Endothelial cell of umbilical vein (primary cell): ENCODE measurements around the gene C10orf67. TPM values are rescaled to one million over a fixed set of nuclear protein-coding genes. Genes with fewer than 3 reads are reported as not detected.

Source experiments
- BruUV-seq: library from RNA; stranded (reverse); fragments of 400-500 nt; replicated peaks from 2 replicates; lab custom pipeline; 2021; lab: Mats Ljungman, UMichigan
- CTCF ChIA-PET: fragments of 300-600, 350-600 bp; sonication (Branson Sonifier 250); formaldehyde crosslinking; loops from one replicate; lab custom pipeline; 2021; ENCODE audit warnings: antibody characterized with exemption, inconsistent platforms; lab: Charles Lee
- POLR2A ChIA-PET: fragments of 300-600, 350-600 bp; sonication (Branson Sonifier 250); formaldehyde crosslinking; loops from one replicate; lab custom pipeline; 2021; ENCODE audit warnings: antibody characterized with exemption, inconsistent platforms; lab: Charles Lee
- DNase-seq: peaks from one replicate; pipeline ENCODE4 v3.0.0-alpha.2; 2011; ENCODE audit warnings: low read depth, low spot score
- FAIRE-seq: peaks from 2 replicates; lab custom pipeline; 2011; peaks lifted over from hg19 to GRCh38; lab: Jason Lieb, UNC
- H2AFZ ChIP-seq: 2 replicates; pipeline ENCODE4 v1.6.0; 2012; ENCODE audit warnings: low read depth, low read length, control low read depth, inconsistent platforms
- H3K27ac ChIP-seq: 2 replicates; pipeline ENCODE4 v1.5.1; 2011; ENCODE audit warnings: low read depth, mild to moderate bottlenecking, control low read depth, low read length, moderate library complexity; ENCODE audit not compliant: insufficient read depth
- H3K27me3 ChIP-seq, 2 experiments: 2 replicates each; pipeline versions ENCODE4 v1.6.0 to v1.6.1; 2011; ENCODE audit warnings: low read length in 2 of 2, mixed read lengths in 1 of 2; ENCODE audit not compliant: control insufficient read depth in 2 of 2, insufficient read depth in 2 of 2
- H3K36me3 ChIP-seq, 2 experiments: 2 replicates in 1 of 2; 3 replicates in 1 of 2; pipeline ENCODE4 v1.5.1; 2011; ENCODE audit warnings: low read length in 2 of 2, mild to moderate bottlenecking in 1 of 2, moderate library complexity in 1 of 2; ENCODE audit not compliant: control insufficient read depth in 2 of 2, insufficient read depth in 2 of 2; ENCODE audit errors: extremely low read depth in 1 of 2
- H3K4me1 ChIP-seq: 3 replicates; pipeline ENCODE4 v1.5.1; 2011; ENCODE audit warnings: mild to moderate bottlenecking, low read length; ENCODE audit not compliant: control insufficient read depth, insufficient read depth; ENCODE audit errors: extremely low read depth
- H3K4me2 ChIP-seq: 2 replicates; pipeline ENCODE4 v1.6.1; 2011; ENCODE audit warnings: low read length, control low read depth, mixed read lengths; ENCODE audit not compliant: insufficient read depth
- H3K4me3 ChIP-seq, 3 experiments: fragments of 200-600 bp in 1 of 3; sonication (generic), shearing (Covaris generic) in 1 of 3; replicated peaks in 1 of 3; 2 replicates each; pipeline ENCODE4 v1.5.1; 2011 to 2016; ENCODE audit warnings: control low read depth in 3 of 3, low read length in 3 of 3, mild to moderate bottlenecking in 2 of 3, inconsistent platforms in 1 of 3, low read depth in 1 of 3, moderate library complexity in 1 of 3; ENCODE audit not compliant: insufficient read depth in 1 of 3
- H3K79me2 ChIP-seq: 2 replicates; pipeline ENCODE4 v1.6.0; 2012; ENCODE audit warnings: low read length, inconsistent platforms; ENCODE audit not compliant: control insufficient read depth, insufficient read depth
- H3K9ac ChIP-seq: replicated peaks from 2 replicates; pipeline ENCODE3; 2011; ENCODE audit warnings: low read length, control low read depth; ENCODE audit not compliant: insufficient read depth; ENCODE audit errors: extremely low read depth
- H3K9me1 ChIP-seq: replicated peaks from 3 replicates; pipeline ENCODE4 v1.6.0; 2011; ENCODE audit warnings: mild to moderate bottlenecking, low read length; ENCODE audit not compliant: control insufficient read depth, insufficient read depth; ENCODE audit errors: extremely low read depth
- H3K9me3 ChIP-seq: replicated peaks from 2 replicates; pipeline ENCODE4 v1.5.1; 2012; ENCODE audit warnings: low read length, inconsistent platforms; ENCODE audit not compliant: control insufficient read depth, insufficient read depth
- H4K20me1 ChIP-seq: replicated peaks from 2 replicates; pipeline ENCODE3; 2011; ENCODE audit warnings: mild to moderate bottlenecking, low read length; ENCODE audit not compliant: control insufficient read depth, insufficient read depth; ENCODE audit errors: extremely low read depth
- EZH2 ChIP-seq: IDR thresholded peaks from 2 replicates; pipeline ENCODE4 v1.6.1; 2012; ENCODE audit warnings: borderline replicate concordance, low read depth, mild to moderate bottlenecking, moderate library complexity, low read length, inconsistent platforms; ENCODE audit not compliant: severe bottlenecking
- FOS ChIP-seq: IDR thresholded peaks from 2 replicates; pipeline ENCODE4 v1.6.1; 2011; ENCODE audit warnings: mild to moderate bottlenecking, low read length, moderate library complexity, borderline replicate concordance; ENCODE audit not compliant: insufficient read depth
- GATA2 ChIP-seq: IDR thresholded peaks from 2 replicates; pipeline ENCODE4 v1.7.0; 2011; ENCODE audit warnings: low read depth, mild to moderate bottlenecking, moderate library complexity, mixed read lengths, low read length; ENCODE audit not compliant: insufficient read length, insufficient read depth
- JUN ChIP-seq: IDR thresholded peaks from 2 replicates; pipeline ENCODE4 v1.6.1; 2011; ENCODE audit warnings: borderline replicate concordance, low read depth; ENCODE audit not compliant: insufficient read length, insufficient read depth
- MYC ChIP-seq: IDR thresholded peaks from one replicate; pipeline ENCODE4 v1.6.1; 2011; ENCODE audit warnings: mild to moderate bottlenecking, low read depth, low read length
- POLR2A ChIP-seq: IDR thresholded peaks from 2 replicates; pipeline ENCODE4 v1.6.1; 2012; ENCODE audit warnings: low read depth, mild to moderate bottlenecking, control low read depth, low read length
- POLR2AphosphoS5 ChIP-seq: IDR thresholded peaks from 2 replicates; pipeline ENCODE4 v1.6.1; 2012; ENCODE audit warnings: low read depth, mild to moderate bottlenecking, control low read depth, low read length, moderate library complexity; ENCODE audit not compliant: insufficient read depth
- dilution Hi-C: fragments of 300-500 bp; cut with MboI; formaldehyde crosslinking; loops from one replicate; pipeline ENCODE4 v1.15.0; 2019; ENCODE audit warnings: low sequenced_read_pairs; ENCODE audit not compliant: extremely low pct_ligation_motif_present
- intact Hi-C: fragments of 100-400 bp; cut with micrococcal nuclease; formaldehyde crosslinking; loops from one replicate; pipeline ENCODE4 v1.10.0; 2022
- polyA plus RNA-seq, 4 experiments: library from polyadenylated mRNA; depleted of rRNA in 3 of 4; stranded (reverse) in 3 of 4; unstranded in 1 of 4; fragments of >200 nt; gene quantifications; 2 replicates each; pipeline versions ENCODE4 v1.2.1 to v1.2.3, GENCODE V29; 2011 to 2012; ENCODE audit warnings: missing spikeins in 1 of 4
- total RNA-seq: library from RNA; stranded (reverse); gene quantifications from 2 replicates; pipeline ENCODE4 v1.2.3, GENCODE V29; 2021
- TF ChIP-seq, protein P1 (sequence below), 2 donors: IDR thresholded peaks; 1 replicate in 1 of 2; 2 replicates in 1 of 2; pipeline ENCODE4 v1.5.1; 2011; ENCODE audit warnings: low read length in 2 of 2, mild to moderate bottlenecking in 2 of 2, moderate library complexity in 2 of 2, control low read depth in 1 of 2, inconsistent platforms in 1 of 2, low read depth in 1 of 2; ENCODE audit not compliant: insufficient read depth in 1 of 2; ENCODE audit errors: extremely low read depth in 1 of 2

C10orf67 gene
- total and polyA plus RNA-seq, 2 donors (not counting 3 experiments of a cell fraction or from before 2014, with no cell fraction given): not detected

GRCh38 chr10:23174074-23174976 lies 170.3 kb downstream of the C10orf67 start:
- no peaks in the 10 kb centered on the region for H3K4me1 ChIP-seq
- peaks cover 39 to 40% of the 10 kb centered on the region in 2 experiments for H3K27me3 ChIP-seq
- H4K20me1 ChIP-seq: no peaks in the 10 kb centered on the region
- no peak overlapping the region for H3K9ac ChIP-seq
- CTCF ChIA-PET: no interaction called here
- H3K4me2 ChIP-seq: no peak overlapping the region
- no peaks in the 10 kb centered on the region for H3K79me2 ChIP-seq
- no peaks in the 10 kb centered on the region for H3K36me3 ChIP-seq
- H3K9me1 ChIP-seq: no peaks in the 10 kb centered on the region
- no peak overlapping the region for H3K27ac ChIP-seq
- no TSS peak for BruUV-seq
- DNase-seq: no peak
- H3K4me3 ChIP-seq: no peak overlapping the region
- intact Hi-C loops (no loop called here), dilution Hi-C loops (no loop called here)
- no peaks in the 10 kb centered on the region for H3K9me3 ChIP-seq
- no peak overlapping the region for H2AFZ ChIP-seq
- FAIRE-seq: no peak
- POLR2A ChIA-PET: no interaction called here
- TF ChIP-seq EZH2 (peak; percentile 71), FOS (no peak)

GRCh38 chr10:23173214-23174073 lies 171.2 kb downstream of the C10orf67 start:
- no TSS peak for BruUV-seq
- Histone ChIP-seq H3K27ac (no peak overlapping the region), H3K36me3 (no peaks in the 10 kb centered on the region), H3K9me1 (no peaks in the 10 kb centered on the region), H3K4me1 (no peaks in the 10 kb centered on the region), H3K79me2 (no peaks in the 10 kb centered on the region), H2AFZ (no peak overlapping the region), H3K9me3 (no peaks in the 10 kb centered on the region), H4K20me1 (no peaks in the 10 kb centered on the region), H3K9ac (no peak overlapping the region), H3K4me3 (no peak overlapping the region), H3K27me3 (peaks cover 37 to 40% of the 10 kb centered on the region in 2 experiments), H3K4me2 (no peak overlapping the region)
- ChIA-PET POLR2A (no interaction called here), CTCF (no interaction called here)
- FAIRE-seq (no peak), DNase-seq (no peak)
- dilution Hi-C loops (no loop called here), intact Hi-C loops (no loop called here)
- no peak for TF ChIP-seq POLR2AphosphoS5
- TF ChIP-seq, protein P1, sequence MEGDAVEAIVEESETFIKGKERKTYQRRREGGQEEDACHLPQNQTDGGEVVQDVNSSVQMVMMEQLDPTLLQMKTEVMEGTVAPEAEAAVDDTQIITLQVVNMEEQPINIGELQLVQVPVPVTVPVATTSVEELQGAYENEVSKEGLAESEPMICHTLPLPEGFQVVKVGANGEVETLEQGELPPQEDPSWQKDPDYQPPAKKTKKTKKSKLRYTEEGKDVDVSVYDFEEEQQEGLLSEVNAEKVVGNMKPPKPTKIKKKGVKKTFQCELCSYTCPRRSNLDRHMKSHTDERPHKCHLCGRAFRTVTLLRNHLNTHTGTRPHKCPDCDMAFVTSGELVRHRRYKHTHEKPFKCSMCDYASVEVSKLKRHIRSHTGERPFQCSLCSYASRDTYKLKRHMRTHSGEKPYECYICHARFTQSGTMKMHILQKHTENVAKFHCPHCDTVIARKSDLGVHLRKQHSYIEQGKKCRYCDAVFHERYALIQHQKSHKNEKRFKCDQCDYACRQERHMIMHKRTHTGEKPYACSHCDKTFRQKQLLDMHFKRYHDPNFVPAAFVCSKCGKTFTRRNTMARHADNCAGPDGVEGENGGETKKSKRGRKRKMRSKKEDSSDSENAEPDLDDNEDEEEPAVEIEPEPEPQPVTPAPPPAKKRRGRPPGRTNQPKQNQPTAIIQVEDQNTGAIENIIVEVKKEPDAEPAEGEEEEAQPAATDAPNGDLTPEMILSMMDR (IDR thresholded peaks at IDR 0.05; ENCODE audit: extremely low read depth in 1 of 2, insufficient read depth in 1 of 2, low read depth in 1 of 2, low read length in 2 of 2): no peak
- TF ChIP-seq MYC: no peak
- no peak for TF ChIP-seq POLR2A
- no peak for TF ChIP-seq JUN
- TF ChIP-seq FOS: no peak
- TF ChIP-seq GATA2: no peak
